Ishikawa (cell line): ENCODE results near the gene PPP1R37.

Experiments
- CEBPB ChIP-seq: IDR thresholded peaks from 2 replicates; pipeline ENCODE4 v1.6.1; 2012
- CREB1 ChIP-seq: IDR thresholded peaks from 2 replicates; pipeline ENCODE4 v1.6.1; 2012; ENCODE audit warnings: low read depth
- EGR1 ChIP-seq: IDR thresholded peaks from 2 replicates; pipeline ENCODE4 v1.6.1; 2012
- EP300 ChIP-seq: IDR thresholded peaks from 2 replicates; pipeline ENCODE4 v1.6.1; 2012; ENCODE audit warnings: borderline replicate concordance
- FOXM1 ChIP-seq: IDR thresholded peaks from 2 replicates; pipeline ENCODE4 v1.6.1; 2012; ENCODE audit warnings: low read depth, borderline replicate concordance
- MAX ChIP-seq: IDR thresholded peaks from 2 replicates; pipeline ENCODE4 v1.6.1; 2012
- NFIC ChIP-seq: IDR thresholded peaks from 2 replicates; pipeline ENCODE4 v1.6.1; 2012
- RAD21 ChIP-seq: IDR thresholded peaks from 2 replicates; pipeline ENCODE4 v1.6.1; 2012; ENCODE audit warnings: low read depth
- REST ChIP-seq: IDR thresholded peaks from 2 replicates; pipeline ENCODE4 v1.6.1; 2012; ENCODE audit warnings: low read depth, mild to moderate bottlenecking
- TAF1 ChIP-seq: IDR thresholded peaks from 2 replicates; pipeline ENCODE4 v1.6.1; 2012; ENCODE audit warnings: low read depth, mild to moderate bottlenecking
- TCF12 ChIP-seq: IDR thresholded peaks from 2 replicates; pipeline ENCODE4 v1.6.1; 2012; ENCODE audit warnings: low read depth
- TEAD4 ChIP-seq: IDR thresholded peaks from 2 replicates; pipeline ENCODE4 v1.6.1; 2012
- USF1 ChIP-seq: IDR thresholded peaks from 2 replicates; pipeline ENCODE4 v1.6.1; 2012
- YY1 ChIP-seq: IDR thresholded peaks from 2 replicates; pipeline ENCODE4 v1.6.1; 2012; ENCODE audit warnings: low read depth
- ZBTB7A ChIP-seq: IDR thresholded peaks from 2 replicates; pipeline ENCODE4 v1.6.1; 2012; ENCODE audit warnings: low read depth

Gene PPP1R37

GRCh38 chr19:45140533-45140932 lies 47.6 kb downstream of the PPP1R37 start:
- TF ChIP-seq USF1 = no peak
- TF ChIP-seq NFIC = no peak
- TF ChIP-seq TCF12 = no peak
- no peak for TF ChIP-seq YY1
- TF ChIP-seq FOXM1 = no peak

GRCh38 chr19:45141203-45141900 lies 48.4 kb downstream of the PPP1R37 start:
- no peak for TF ChIP-seq TEAD4
- TF ChIP-seq CEBPB = no peak
- no peak for TF ChIP-seq CREB1
- no peak for TF ChIP-seq RAD21
- no peak for TF ChIP-seq TAF1
- no peak for TF ChIP-seq YY1
- no peak for TF ChIP-seq EP300

- no peak for TF ChIP-seq CEBPB
- TF ChIP-seq TAF1 = no peak
- no peak for TF ChIP-seq MAX
- no peak for TF ChIP-seq EGR1
- TF ChIP-seq REST = no peak
Observed at GRCh38 chr19:45142016-45142725, 49.2 kb downstream of the PPP1R37 start.

GRCh38 chr19:45142726-45143110 lies 49.7 kb downstream of the PPP1R37 start:
- TF ChIP-seq MAX (no peak), RAD21 (no peak), CEBPB (no peak), REST (no peak), NFIC (no peak), USF1 (no peak), YY1 (no peak), EP300 (no peak), ZBTB7A (no peak), TEAD4 (no peak), TCF12 (no peak), CREB1 (no peak), FOXM1 (no peak), EGR1 (no peak), TAF1 (no peak)

- TF ChIP-seq YY1 (no peak), TAF1 (no peak), TCF12 (no peak), REST (no peak), ZBTB7A (no peak), USF1 (no peak), EGR1 (no peak), CEBPB (no peak), MAX (no peak), EP300 (no peak), FOXM1 (no peak), NFIC (no peak), RAD21 (no peak), TEAD4 (no peak), CREB1 (no peak)
Observed at GRCh38 chr19:45144431-45145269, 51.7 kb downstream of the PPP1R37 start.
